IMR-90 (cell line): ENCODE results near the gene PEX16. TPM values are rescaled to one million over a fixed set of nuclear protein-coding genes. Genes with fewer than 3 reads are reported as not detected.

ENCODE experiments used
- ATAC-seq: fragments of 200-7000 bp; cut with Tn5 transposase; 2 replicates; pipeline ENCODE4 v1.9.1; 2020; ENCODE audit warnings: low read depth, mild to moderate bottlenecking, moderate library complexity
- BruUV-seq: library from RNA; stranded (reverse); fragments of 400-500 nt; replicated peaks from 2 replicates; lab custom pipeline; 2021; lab: Mats Ljungman, UMichigan
- CTCF ChIA-PET: fragments of 300-600 bp; formaldehyde crosslinking; extraction: SDS; loops from one replicate; lab custom pipeline; 2021; ENCODE audit warnings: antibody characterized with exemption; lab: Yijun Ruan, JAX
- POLR2A ChIA-PET: fragments of 300-600 bp; sonication (Branson Sonifier 250); formaldehyde crosslinking; loops from one replicate; lab custom pipeline; 2022; ENCODE audit warnings: antibody characterized with exemption; ENCODE audit not compliant: unreplicated experiment; lab: Charles Lee
- DNase-seq: peaks from one replicate; pipeline ENCODE4 v3.0.0; 2013
- H2AFZ ChIP-seq: replicated peaks from 2 replicates; pipeline ENCODE3; 2013; ENCODE audit warnings: low read length, mild to moderate bottlenecking; ENCODE audit not compliant: poor library complexity
- H2AK5ac ChIP-seq: 2 replicates; pipeline ENCODE4 v1.6.1; 2013; ENCODE audit warnings: low read depth, low read length, inconsistent platforms
- H2AK9ac ChIP-seq: replicated peaks from 2 replicates; pipeline ENCODE3; 2013; ENCODE audit warnings: mild to moderate bottlenecking, low read depth, low read length, moderate library complexity; ENCODE audit not compliant: poor library complexity
- H2BK120ac ChIP-seq: 2 replicates; pipeline ENCODE4 v1.6.1; 2013; ENCODE audit warnings: low read depth, low read length, inconsistent platforms
- H2BK15ac ChIP-seq: 3 replicates; pipeline ENCODE4 v1.6.1; 2013; ENCODE audit warnings: low read depth, low read length, inconsistent platforms
- H2BK20ac ChIP-seq: 2 replicates; pipeline ENCODE4 v1.6.1; 2013; ENCODE audit warnings: low read depth, mild to moderate bottlenecking, inconsistent platforms, low read length, moderate library complexity
- H2BK5ac ChIP-seq: 2 replicates; pipeline ENCODE4 v1.6.1; 2013; ENCODE audit warnings: mild to moderate bottlenecking, low read depth, low read length, inconsistent platforms; ENCODE audit not compliant: poor library complexity, severe bottlenecking
- H3K14ac ChIP-seq: replicated peaks from 2 replicates; pipeline ENCODE4 v1.6.1; 2013; ENCODE audit warnings: low read depth, low read length, inconsistent platforms
- H3K18ac ChIP-seq: 2 replicates; pipeline ENCODE4 v1.6.1; 2013; ENCODE audit warnings: low read depth, low read length, control low read depth
- H3K23ac ChIP-seq: 2 replicates; pipeline ENCODE4 v1.6.1; 2013; ENCODE audit warnings: low read depth, low read length, inconsistent platforms
- H3K27ac ChIP-seq: 2 replicates; pipeline ENCODE4 v1.5.1; 2013; ENCODE audit warnings: mild to moderate bottlenecking, control low read depth, low read length; ENCODE audit not compliant: insufficient read depth
- H3K27me3 ChIP-seq: 2 replicates; pipeline ENCODE4 v1.6.1; 2013; ENCODE audit warnings: low read length; ENCODE audit not compliant: control insufficient read depth, insufficient read depth
- H3K36me3 ChIP-seq: 2 replicates; pipeline ENCODE4 v1.6.1; 2013; ENCODE audit warnings: low read length, mixed read lengths; ENCODE audit not compliant: control insufficient read depth, insufficient read depth
- H3K4ac ChIP-seq: 2 replicates; pipeline ENCODE4 v1.6.1; 2013; ENCODE audit warnings: low read depth, low read length, inconsistent platforms
- H3K4me1 ChIP-seq: 2 replicates; pipeline ENCODE4 v1.6.1; 2013; ENCODE audit warnings: low read length, mixed read lengths; ENCODE audit not compliant: control insufficient read depth, insufficient read depth
- H3K4me2 ChIP-seq: 2 replicates; pipeline ENCODE4 v1.6.1; 2013; ENCODE audit warnings: low read depth, mild to moderate bottlenecking, control low read depth, low read length, moderate library complexity
- H3K4me3 ChIP-seq: 2 replicates; pipeline ENCODE4 v1.5.1; 2013; ENCODE audit warnings: low read depth, mild to moderate bottlenecking, control low read depth, low read length, moderate library complexity; ENCODE audit not compliant: insufficient read depth
- H3K56ac ChIP-seq: 2 replicates; pipeline ENCODE4 v1.6.1; 2013; ENCODE audit warnings: low read length, inconsistent platforms; ENCODE audit not compliant: insufficient read depth; ENCODE audit errors: extremely low read depth
- H3K79me1 ChIP-seq, 2 experiments: 2 replicates each; pipeline ENCODE4 v1.6.1; 2013; ENCODE audit warnings: low read length in 2 of 2, inconsistent platforms in 1 of 2, low read depth in 1 of 2
- H3K9ac ChIP-seq: 2 replicates; pipeline ENCODE4 v1.6.1; 2013; ENCODE audit warnings: low read depth, low read length, control low read depth
- H3K9me1 ChIP-seq: 2 replicates; pipeline ENCODE4 v1.6.1; 2013; ENCODE audit warnings: low read length, inconsistent platforms; ENCODE audit not compliant: insufficient read depth
- H3K9me3 ChIP-seq: 2 replicates; pipeline ENCODE4 v1.6.1; 2013; ENCODE audit warnings: low read length; ENCODE audit not compliant: control insufficient read depth, insufficient read depth
- H4K20me1 ChIP-seq: 2 replicates; pipeline ENCODE4 v1.6.1; 2013; ENCODE audit warnings: low read length, inconsistent platforms; ENCODE audit not compliant: insufficient read depth
- H4K5ac ChIP-seq: 2 replicates; pipeline ENCODE4 v1.6.1; 2013; ENCODE audit warnings: mild to moderate bottlenecking, low read depth, low read length, control low read depth
- H4K8ac ChIP-seq, 2 experiments: 2 replicates each; pipeline ENCODE4 v1.6.1; 2013; ENCODE audit warnings: low read depth in 2 of 2, low read length in 2 of 2, control low read depth in 1 of 2, inconsistent platforms in 1 of 2
- H4K91ac ChIP-seq: 2 replicates; pipeline ENCODE4 v1.6.1; 2013; ENCODE audit warnings: low read depth, low read length, inconsistent platforms; ENCODE audit not compliant: insufficient read depth
- CEBPB ChIP-seq: IDR thresholded peaks from 2 replicates; pipeline ENCODE4 v1.6.1; 2012; ENCODE audit warnings: low read depth, low read length, improper control_type of control experiment
- MAZ ChIP-seq: IDR thresholded peaks from 2 replicates; pipeline ENCODE4 v1.6.1; 2012; ENCODE audit warnings: low read depth, mild to moderate bottlenecking, low read length, improper control_type of control experiment, moderate library complexity, borderline replicate concordance
- NFE2L2 ChIP-seq: fragments of 150-350 bp; IDR thresholded peaks from 2 replicates; pipeline ENCODE4 v1.6.1; 2016; ENCODE audit warnings: low read depth, mild to moderate bottlenecking, low read length
- RAD21 ChIP-seq: IDR thresholded peaks from 2 replicates; pipeline ENCODE4 v1.6.1; 2012; ENCODE audit warnings: low read length, improper control_type of control experiment
- USF2 ChIP-seq: fragments of 150-350 bp; IDR thresholded peaks from 2 replicates; pipeline ENCODE4 v1.6.1; 2017; ENCODE audit warnings: mild to moderate bottlenecking, antibody characterized with exemption, low read length, low read depth
- WGBS, 2 experiments: methylation state at CpG; one replicate each; pipeline versions ENCODE4 v1.1.5 to v1.1.7; 2013; ENCODE audit warnings: missing lambda C conversion rate in 2 of 2; ENCODE audit not compliant: insufficient read length in 1 of 2; ENCODE audit errors: extremely low coverage in 2 of 2; 5-methylcytosine and 5-hydroxymethylcytosine counted together
- dilution Hi-C: fragments of 300-500 bp; cut with HindIII; formaldehyde crosslinking; loops from one replicate; pipeline ENCODE4 v1.14.3; 2018; ENCODE audit warnings: low sequenced_read_pairs; ENCODE audit not compliant: unreplicated experiment
- in situ Hi-C: fragments of 300-500 bp; cut with MboI; formaldehyde crosslinking; loops from 3 replicates; pipeline ENCODE4 v1.14.3; 2019; ENCODE audit warnings: low sequenced_read_pairs, inconsistent platforms, mixed read lengths
- intact Hi-C: fragments of 100-400 bp; cut with micrococcal nuclease; formaldehyde crosslinking; loops from 2 replicates; pipeline ENCODE4 v1.10.0; 2022
- polyA plus RNA-seq, 3 experiments: library from polyadenylated mRNA; depleted of rRNA; stranded (reverse); fragments of >200 nt; gene quantifications; 2 replicates each; pipeline ENCODE4 v1.2.3, GENCODE V29; 2012; ENCODE audit warnings: low replicate concordance in 1 of 3
- total RNA-seq: library from RNA; depleted of rRNA; stranded (reverse); fragments of >200 nt; gene quantifications from 2 replicates; pipeline ENCODE4 v1.2.3, GENCODE V29; 2012

The PEX16 gene
- total and polyA plus RNA-seq, 2 of the 4 experiments (the other 2 are of a cell fraction), result 17.9 to 23.3 TPM

GRCh38 chr11:45925550-45925949, 7.9 kb upstream of the PEX16 start:
- intact Hi-C loops (no loop called here), dilution Hi-C loops (no loop called here), in situ Hi-C loops (no loop called here)
- Histone ChIP-seq H3K4me1 (no peaks in the 10 kb centered on the region; the same call in 1 of the 2 replicates), H3K9me1 (no peaks in the 10 kb centered on the region), H2BK120ac (no peak overlapping the region), H3K36me3 (peaks cover 1% of the 10 kb centered on the region; the same call in 1 of the 2 replicates), H3K79me1 (no peaks in the 10 kb centered on the region), H2BK5ac (no peak overlapping the region), H3K56ac (no peak overlapping the region), H3K9ac (no peak overlapping the region), H3K4me3 (no peak overlapping the region), H3K27ac (no peak overlapping the region), H4K20me1 (peaks cover 7% of the 10 kb centered on the region), H2AFZ (no peak overlapping the region), H4K8ac (no peak overlapping the region), H3K9me3 (no peaks in the 10 kb centered on the region), H3K4ac (no peak overlapping the region), H3K14ac (no peak overlapping the region), H4K91ac (no peak overlapping the region), H2AK9ac (no peak overlapping the region), H3K18ac (no peak overlapping the region), H2BK20ac (no peak overlapping the region), H2BK15ac (no peak overlapping the region), H4K5ac (no peak overlapping the region), H3K27me3 (peaks cover 47% of the 10 kb centered on the region), H3K4me2 (no peak overlapping the region), H2AK5ac (no peak overlapping the region), H3K23ac (no peak overlapping the region)
- DNase-seq (no peak), ATAC-seq (no peak)
- CTCF ChIA-PET, result no interaction called here
- BruUV-seq, result no TSS peak
- TF ChIP-seq NFE2L2, result no peak
- TF ChIP-seq RAD21, result no peak
- no peak for TF ChIP-seq USF2
- no peak for TF ChIP-seq CEBPB
- TF ChIP-seq MAZ, result no peak
- POLR2A ChIA-PET, result no interaction called here
- no CpG with 5 or more reads among the region's 3 CpGs for WGBS, 2 experiments
